ENCODE data around the gene CD300LG. TPM values are rescaled to one million over a fixed set of nuclear protein-coding genes. Genes with fewer than 3 reads are reported as not detected.

CD300LG gene
- total RNA-seq, 2 donors from 2014 or later = 0.32 TPM; not detected in 1

GRCh38 chr17:43881181-43881580 lies 34.2 kb downstream of the CD300LG start:
- DNase-seq = no peak
- Histone ChIP-seq H3K9me3 (no peaks in the 10 kb centered on the region), H3K36me3 (no peaks in the 10 kb centered on the region), H3K9ac (ENCODE audit: low read depth in 2 of 2, low read length in 2 of 2) (no peak overlapping the region), H3K4me3 (no peak overlapping the region), H3K27me3 (no peaks in the 10 kb centered on the region), H3K27ac (no peak overlapping the region), H3K4me1 (peaks cover 5% of the 10 kb centered on the region)
- no peak for TF ChIP-seq CTCF (IDR thresholded peaks at IDR 0.05)
- intact Hi-C loops (cut with DNase I) = no loop called here

- Histone ChIP-seq H3K9ac (ENCODE audit: low read depth in 2 of 2, low read length in 2 of 2) (no peak overlapping the region), H3K36me3 (no peaks in the 10 kb centered on the region), H3K27ac (no peak overlapping the region), H3K9me3 (no peaks in the 10 kb centered on the region), H3K4me3 (no peak overlapping the region), H3K4me1 (peaks cover 5% of the 10 kb centered on the region), H3K27me3 (no peaks in the 10 kb centered on the region)
- no peak for TF ChIP-seq CTCF (IDR thresholded peaks at IDR 0.05)
- DNase-seq = no peak
- intact Hi-C loops (cut with DNase I) = no loop called here
Measured at GRCh38 chr17:43881758-43882505, 35.0 kb downstream of the CD300LG start.

GRCh38 chr17:43882761-43883415 lies 35.9 kb downstream of the CD300LG start:
- DNase-seq = no peak
- Histone ChIP-seq H3K36me3 (no peaks in the 10 kb centered on the region), H3K9me3 (no peaks in the 10 kb centered on the region), H3K9ac (ENCODE audit: low read depth in 2 of 2, low read length in 2 of 2) (no peak overlapping the region), H3K4me1 (peaks cover 5% of the 10 kb centered on the region), H3K27ac (no peak overlapping the region), H3K27me3 (no peaks in the 10 kb centered on the region), H3K4me3 (no peak overlapping the region)
- TF ChIP-seq CTCF (IDR thresholded peaks at IDR 0.05) = no peak
- intact Hi-C loops (cut with DNase I) = no loop called here

GRCh38 chr17:43888548-43888947 lies 41.6 kb downstream of the CD300LG start:
- Histone ChIP-seq H3K4me1 (no peaks in the 10 kb centered on the region), H3K4me3 (no peak overlapping the region), H3K9ac (ENCODE audit: low read depth in 2 of 2, low read length in 2 of 2) (no peak overlapping the region), H3K27me3 (no peaks in the 10 kb centered on the region), H3K27ac (no peak overlapping the region), H3K9me3 (no peaks in the 10 kb centered on the region), H3K36me3 (no peaks in the 10 kb centered on the region)
- TF ChIP-seq CTCF (IDR thresholded peaks at IDR 0.05) = no peak
- no peak for DNase-seq
- intact Hi-C loops (cut with DNase I) = no loop called here

GRCh38 chr17:43890240-43890639 lies 43.3 kb downstream of the CD300LG start:
- Histone ChIP-seq H3K4me1 (no peaks in the 10 kb centered on the region), H3K9ac (ENCODE audit: low read depth in 2 of 2, low read length in 2 of 2) (no peak overlapping the region), H3K36me3 (no peaks in the 10 kb centered on the region), H3K9me3 (no peaks in the 10 kb centered on the region), H3K27ac (no peak overlapping the region), H3K27me3 (no peaks in the 10 kb centered on the region), H3K4me3 (no peak overlapping the region)
- intact Hi-C loops (cut with DNase I) = no loop called here
- no peak for TF ChIP-seq CTCF (IDR thresholded peaks at IDR 0.05)
- DNase-seq = no peak

Data from colonic mucosa (tissue), 4 donors.